ENCODE data around the gene HBS1L.

Gene HBS1L

GRCh38 chr6:134943522-134944111, 111.0 kb downstream of the HBS1L start:
- no peak for DNase-seq

GRCh38 chr6:134938896-134939295, 115.7 kb downstream of the HBS1L start:
- DNase-seq: no peak

- no peak for DNase-seq
These were observed 117.2 kb downstream of the HBS1L start for GRCh38 chr6:134937426-134937825.

DNA sequence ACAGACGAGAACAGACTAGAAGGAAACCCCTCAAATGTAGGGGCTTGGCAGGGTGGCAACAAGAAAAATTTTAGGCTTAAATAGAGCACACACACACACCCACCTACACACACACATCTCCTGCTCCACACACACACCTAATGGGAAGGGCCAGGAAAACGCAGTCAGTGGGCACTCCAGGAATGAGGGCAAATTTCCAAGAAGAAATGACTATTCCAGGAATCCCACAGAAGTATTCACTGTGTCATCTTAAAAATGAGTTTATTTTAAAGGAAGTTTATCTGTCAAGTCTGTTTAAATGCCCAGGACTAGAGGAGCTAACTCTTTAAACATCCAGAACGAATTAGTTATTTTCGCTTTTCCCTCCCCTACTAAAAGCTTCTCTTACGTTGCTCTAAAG, 117.7 kb downstream of the HBS1L start:
- DNase-seq: no peak

DNA sequence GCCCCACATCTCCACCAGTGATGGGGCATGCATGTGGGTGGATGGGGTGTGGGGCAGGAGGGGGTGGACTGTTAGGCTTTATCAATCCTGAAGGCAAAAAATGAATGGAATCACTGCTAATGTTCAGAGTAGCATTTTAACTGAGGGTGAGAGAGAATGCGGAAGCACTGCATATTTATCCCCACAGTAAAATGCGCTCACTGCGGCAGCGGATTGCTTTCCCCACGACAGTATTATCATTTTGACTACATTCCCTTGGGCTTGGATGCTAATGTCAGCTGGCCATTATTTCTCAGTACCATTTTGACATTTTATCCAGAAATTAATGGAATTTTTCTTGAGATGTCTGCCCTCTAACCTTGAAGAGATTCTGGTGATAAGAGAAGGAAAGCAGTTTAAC, 118.1 kb downstream of the HBS1L start:
- no peak for DNase-seq

DNA sequence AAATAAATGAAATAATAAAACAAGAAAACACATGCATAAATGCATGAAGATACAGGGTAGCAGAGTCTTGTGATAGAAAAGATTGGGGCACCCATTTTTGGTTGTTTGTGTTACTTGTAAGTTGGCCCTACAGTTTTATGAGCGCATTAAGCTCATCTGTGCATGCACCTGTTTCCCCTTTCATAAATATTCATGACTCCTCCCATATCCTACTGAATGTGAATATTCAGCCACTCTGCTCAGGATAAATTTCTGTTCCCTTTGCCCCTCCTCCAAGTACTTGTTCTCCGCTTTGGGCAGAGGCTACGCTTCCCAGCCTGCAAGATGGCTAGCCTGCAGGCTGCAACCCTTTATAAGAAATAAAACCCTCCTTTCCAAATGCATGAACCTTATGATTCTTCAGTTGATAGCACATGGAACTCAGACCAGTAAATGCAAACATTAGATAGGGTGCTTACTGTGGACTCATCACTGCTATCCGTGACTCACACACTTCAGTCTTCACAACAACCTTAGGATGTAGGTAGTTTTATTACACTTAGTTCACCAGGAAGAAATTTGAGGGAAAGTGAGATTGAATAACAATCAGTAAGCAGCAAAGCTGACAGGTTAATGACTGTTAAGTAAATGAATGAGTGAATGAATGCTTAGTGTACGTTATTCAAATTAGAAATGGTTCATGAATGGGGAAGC, 119.7 kb downstream of the HBS1L start:
- no peak for DNase-seq

GRCh38 chr6:134932535-134933470, 121.8 kb downstream of the HBS1L start:
- DNase-seq: no peak

- no peak for DNase-seq
These were observed 122.5 kb downstream of the HBS1L start for GRCh38 chr6:134932098-134932497.

DNA sequence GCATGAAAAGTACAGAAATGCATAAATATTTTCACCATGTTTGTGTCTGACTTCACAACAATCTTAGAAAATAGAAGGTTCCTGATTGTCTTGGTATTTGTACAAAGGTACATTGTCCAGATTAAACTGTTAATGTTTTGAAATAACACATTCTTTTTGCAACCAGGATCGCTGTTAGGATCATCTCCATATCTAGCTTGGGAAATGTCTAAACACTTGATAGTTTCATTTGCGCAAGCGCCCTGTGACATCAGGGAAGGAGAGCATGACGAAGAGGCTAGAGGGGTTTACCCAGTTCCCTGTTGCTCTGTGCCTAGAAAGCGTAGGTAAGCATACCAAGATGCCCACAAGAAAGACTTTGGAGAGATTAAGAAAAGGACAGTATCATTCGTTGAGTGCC, 124.2 kb downstream of the HBS1L start:
- no peak for DNase-seq

GRCh38 chr6:134928151-134928900, 126.3 kb downstream of the HBS1L start:
- DNase-seq: no peak

DNA sequence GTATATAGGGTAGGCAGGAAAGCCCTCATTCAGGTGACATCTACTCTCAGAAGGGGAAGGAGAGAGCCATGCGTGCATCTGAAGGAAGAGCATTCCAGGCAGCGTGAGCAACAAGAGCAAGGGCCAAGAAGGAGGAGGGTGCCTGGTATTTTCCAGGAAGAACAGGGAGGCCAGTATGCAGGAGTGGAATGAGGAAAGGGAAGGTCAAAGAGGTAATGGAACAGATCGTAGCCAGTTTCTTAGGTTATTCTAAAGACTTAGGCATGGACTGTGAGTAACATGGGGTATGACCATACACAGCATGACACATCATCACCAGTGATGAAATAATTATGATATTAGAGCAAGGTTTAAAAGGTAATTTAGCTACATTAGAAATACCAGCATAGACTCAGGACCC, 128.8 kb downstream of the HBS1L start:
- no peak for DNase-seq

DNA sequence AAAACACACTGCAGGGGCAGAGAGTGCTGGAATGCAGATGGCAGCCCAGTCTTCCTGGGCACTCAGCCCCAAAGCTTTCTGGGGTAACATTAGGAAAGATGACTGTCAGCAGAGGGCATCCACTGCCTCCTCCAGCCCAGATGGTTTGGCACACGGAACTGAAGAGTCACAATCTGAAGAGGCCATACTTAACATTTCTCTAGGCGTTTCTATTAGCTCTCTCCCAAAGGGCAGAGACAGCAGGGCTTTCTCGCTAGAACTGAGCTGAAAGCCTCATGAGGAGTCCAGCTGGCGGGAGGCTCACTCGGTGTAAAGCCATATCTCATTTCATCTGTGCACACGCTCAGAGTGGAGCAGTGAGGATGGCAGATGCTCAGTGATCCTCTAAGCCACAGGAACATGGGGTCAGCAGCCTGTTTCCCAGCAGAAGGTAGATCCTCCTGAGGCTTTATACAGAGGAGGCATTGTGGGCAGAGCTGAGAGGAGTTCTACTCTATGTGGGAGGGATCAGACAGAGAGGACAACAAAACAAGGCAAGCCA, 132.8 kb downstream of the HBS1L start:
- DNase-seq: no peak

DNA sequence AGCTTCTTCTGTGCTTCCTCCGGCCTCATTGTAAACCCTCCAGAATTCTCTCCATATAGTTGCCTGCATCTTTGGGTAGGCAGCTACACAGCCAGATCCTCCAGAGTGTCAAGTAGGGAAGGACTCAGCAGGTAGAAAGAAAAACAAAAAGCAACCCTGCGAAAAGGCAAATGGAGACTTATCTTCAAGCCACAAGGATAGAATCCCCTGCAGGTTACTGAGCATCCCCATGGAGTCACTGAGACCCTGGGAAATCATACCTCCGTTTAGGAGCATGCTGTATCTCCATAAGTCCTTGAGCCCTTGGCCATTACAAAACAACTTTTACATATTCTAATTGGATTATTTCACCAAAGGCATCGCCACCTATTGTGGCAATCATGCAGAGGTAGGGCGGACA, 133.3 kb downstream of the HBS1L start:
- DNase-seq: no peak

- DNase-seq: no peak
These were observed 134.2 kb downstream of the HBS1L start for GRCh38 chr6:134920422-134920821.

GRCh38 chr6:134918418-134918961, 136.1 kb downstream of the HBS1L start:
- no peak for DNase-seq

GRCh38 chr6:134911547-134911946, 143.1 kb downstream of the HBS1L start:
- no peak for DNase-seq

DNA sequence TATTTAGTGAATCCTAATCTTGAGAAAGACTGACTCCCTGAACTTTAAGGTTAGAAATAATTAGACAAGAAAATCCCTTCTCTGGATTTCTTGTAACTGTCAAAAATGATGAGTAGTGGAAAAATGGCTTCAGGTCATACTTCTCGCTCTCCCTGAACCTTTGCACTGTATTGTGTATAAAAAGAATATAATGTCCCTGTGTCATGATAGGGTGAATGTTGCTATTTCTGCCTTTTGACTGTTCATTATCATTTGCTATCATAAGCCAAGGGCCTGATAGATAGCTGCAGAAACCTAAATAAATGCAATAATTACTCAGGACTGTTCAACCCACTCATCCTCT, 144.1 kb downstream of the HBS1L start:
- DNase-seq: no peak
